Nephron progenitor cell (in vitro differentiated cells): Measurements from ENCODE around the gene PCBD2.
A peak's percentile ranks its signal among the peaks of the same experiment; 100 is the strongest.

Source experiments
- DNase-seq: peaks from one replicate; pipeline ENCODE4 v3.0.0; 2021
- H3K27ac Mint-ChIP-seq: 2 replicates; pipeline ENCODE4 v1.8.0; 2021; ENCODE audit warnings: mild to moderate bottlenecking, moderate library complexity, mixed read lengths
- H3K27me3 Mint-ChIP-seq: 2 replicates; pipeline ENCODE4 v1.8.0; 2021; ENCODE audit warnings: mild to moderate bottlenecking, low read depth, mixed read lengths; ENCODE audit not compliant: poor library complexity
- H3K36me3 Mint-ChIP-seq: 2 replicates; pipeline ENCODE4 v1.8.0; 2021; ENCODE audit warnings: low read depth, mixed read lengths
- H3K4me1 Mint-ChIP-seq: 2 replicates; pipeline ENCODE4 v1.8.0; 2021; ENCODE audit warnings: mixed read lengths
- H3K4me3 Mint-ChIP-seq: 2 replicates; pipeline ENCODE4 v1.8.0; 2021; ENCODE audit warnings: mild to moderate bottlenecking, moderate library complexity, mixed read lengths
- H3K9me3 Mint-ChIP-seq: 2 replicates; pipeline ENCODE4 v1.8.0; 2021; ENCODE audit warnings: mild to moderate bottlenecking, moderate library complexity, mixed read lengths
- CTCF ChIP-seq: fragments of 200-600 bp; sonication (generic); IDR thresholded peaks from 2 replicates; pipeline ENCODE4 v1.5.0; 2021; ENCODE audit warnings: antibody characterized with exemption

Gene PCBD2

GRCh38 chr5:134944630-134945029, 39.7 kb downstream of the PCBD2 start:
- Mint-ChIP-seq H3K27me3 (peaks cover 2% of the 10 kb centered on the region), H3K9me3 (no peaks in the 10 kb centered on the region), H3K27ac (no peak overlapping the region), H3K36me3 (peaks cover 6% of the 10 kb centered on the region), H3K4me3 (no peak overlapping the region), H3K4me1 (peaks cover 7% of the 10 kb centered on the region)
- no peak for TF ChIP-seq CTCF
- no peak for DNase-seq

- no peak overlapping the region for H3K4me3 Mint-ChIP-seq
- H3K27me3 Mint-ChIP-seq: peaks cover 2% of the 10 kb centered on the region
- no peak overlapping the region for H3K27ac Mint-ChIP-seq
- no peaks in the 10 kb centered on the region for H3K9me3 Mint-ChIP-seq
- H3K36me3 Mint-ChIP-seq: peaks cover 6% of the 10 kb centered on the region
- H3K4me1 Mint-ChIP-seq: peaks cover 7% of the 10 kb centered on the region
- TF ChIP-seq CTCF: no peak
- DNase-seq: no peak
These were observed 40.1 kb downstream of the PCBD2 start for GRCh38 chr5:134945041-134945440.

GRCh38 chr5:134948911-134949310, 44.0 kb downstream of the PCBD2 start:
- Mint-ChIP-seq H3K4me3 (no peak overlapping the region), H3K27me3 (peaks cover 2% of the 10 kb centered on the region), H3K36me3 (no peaks in the 10 kb centered on the region), H3K4me1 (peaks cover 3% of the 10 kb centered on the region), H3K9me3 (no peaks in the 10 kb centered on the region), H3K27ac (no peak overlapping the region)
- no peak for TF ChIP-seq CTCF
- no peak for DNase-seq

GRCh38 chr5:134949316-134949715, 44.4 kb downstream of the PCBD2 start:
- H3K36me3 Mint-ChIP-seq: peaks cover 4% of the 10 kb centered on the region
- no peaks in the 10 kb centered on the region for H3K4me1 Mint-ChIP-seq
- no peak for TF ChIP-seq CTCF
- H3K4me3 Mint-ChIP-seq: no peak overlapping the region
- no peak for DNase-seq
- peaks cover 3% of the 10 kb centered on the region for H3K9me3 Mint-ChIP-seq
- H3K27ac Mint-ChIP-seq: no peak overlapping the region
- H3K27me3 Mint-ChIP-seq: peaks cover 2% of the 10 kb centered on the region

GRCh38 chr5:134957920-134958608, 53.1 kb downstream of the PCBD2 start:
- Mint-ChIP-seq H3K9me3 (peaks cover 16% of the 10 kb centered on the region), H3K27ac (peak overlapping the region; percentile 85), H3K4me3 (no peak overlapping the region), H3K36me3 (peaks cover 26% of the 10 kb centered on the region), H3K27me3 (peaks cover 4% of the 10 kb centered on the region), H3K4me1 (peaks cover 23% of the 10 kb centered on the region)
- TF ChIP-seq CTCF: no peak
- no peak for DNase-seq

GRCh38 chr5:134958755-134959154, 53.8 kb downstream of the PCBD2 start:
- H3K27ac Mint-ChIP-seq: peak overlapping the region; percentile 84
- peaks cover 4% of the 10 kb centered on the region for H3K27me3 Mint-ChIP-seq
- no peak for DNase-seq
- H3K4me1 Mint-ChIP-seq: peaks cover 24% of the 10 kb centered on the region
- peaks cover 26% of the 10 kb centered on the region for H3K36me3 Mint-ChIP-seq
- H3K9me3 Mint-ChIP-seq: peaks cover 16% of the 10 kb centered on the region
- H3K4me3 Mint-ChIP-seq: no peak overlapping the region
- no peak for TF ChIP-seq CTCF
